H1 (cell line): ENCODE results near the gene ARSI. TPM values are rescaled to one million over a fixed set of nuclear protein-coding genes. Genes with fewer than 3 reads are reported as not detected.

ENCODE experiments used
- CTCF ChIA-PET: fragments of 300-600 bp; sonication (Branson Sonifier 250); formaldehyde crosslinking; loops from one replicate; lab custom pipeline; 2021; ENCODE audit not compliant: partially characterized antibody; lab: Charles Lee
- POLR2A ChIA-PET: fragments of 300-600 bp; sonication (Branson Sonifier 250); formaldehyde crosslinking; loops from one replicate; lab custom pipeline; 2021; ENCODE audit warnings: inconsistent platforms; ENCODE audit not compliant: partially characterized antibody; lab: Charles Lee
- DNase-seq, 2 experiments: peaks; one replicate each; pipeline versions ENCODE4 v3.0.0 to v3.0.0-alpha.2; 2010 to 2022; ENCODE audit warnings: low spot score in 2 of 2, low read depth in 1 of 2, mixed read lengths in 1 of 2
- FAIRE-seq: peaks from 2 replicates; lab custom pipeline; 2011; peaks lifted over from hg19 to GRCh38; lab: Jason Lieb, UNC
- H2AFZ ChIP-seq: 2 replicates; pipeline ENCODE4 v1.8.1; 2012; ENCODE audit warnings: low read length, inconsistent platforms
- H2AK5ac ChIP-seq: 2 replicates; pipeline ENCODE4 v1.6.1; 2013; ENCODE audit warnings: low read depth, low read length
- H2BK120ac ChIP-seq: replicated peaks from 2 replicates; pipeline ENCODE3; 2013; ENCODE audit warnings: low read depth, low read length, inconsistent platforms
- H2BK12ac ChIP-seq: 2 replicates; pipeline ENCODE4 v1.6.1; 2013; ENCODE audit warnings: low read depth, low read length
- H2BK15ac ChIP-seq: 2 replicates; pipeline ENCODE4 v1.6.1; 2013; ENCODE audit warnings: low read length
- H2BK20ac ChIP-seq: 2 replicates; pipeline ENCODE4 v1.6.1; 2013; ENCODE audit warnings: low read length
- H2BK5ac ChIP-seq: 2 replicates; pipeline ENCODE4 v1.6.1; 2013; ENCODE audit warnings: low read depth, low read length
- H3K14ac ChIP-seq: 2 replicates; pipeline ENCODE4 v1.6.1; 2013; ENCODE audit warnings: inconsistent platforms; ENCODE audit not compliant: insufficient read length
- H3K18ac ChIP-seq: 2 replicates; pipeline ENCODE4 v1.6.1; 2013; ENCODE audit warnings: low read length; ENCODE audit errors: extremely low read depth
- H3K23ac ChIP-seq: 2 replicates; pipeline ENCODE4 v1.6.1; 2013; ENCODE audit warnings: inconsistent platforms; ENCODE audit not compliant: insufficient read length
- H3K23me2 ChIP-seq: 2 replicates; pipeline ENCODE4 v1.6.1; 2013; ENCODE audit warnings: low read depth, low read length
- H3K27ac ChIP-seq: 2 replicates; pipeline ENCODE4 v1.6.1; 2011; ENCODE audit warnings: low read depth, low read length, inconsistent platforms
- H3K27me3 ChIP-seq, 4 experiments: replicated peaks in 1 of 4; 1 replicate in 1 of 4; 2 replicates in 3 of 4; pipeline versions ENCODE4 v1.6.1 to v1.8.1; 2011 to 2013; ENCODE audit warnings: low read length in 3 of 4, mild to moderate bottlenecking in 3 of 4, inconsistent platforms in 2 of 4, mixed read lengths in 2 of 4, moderate library complexity in 1 of 4; ENCODE audit not compliant: control insufficient read depth in 3 of 4, insufficient read depth in 3 of 4; ENCODE audit errors: extremely low read depth in 1 of 4
- H3K36me3 ChIP-seq, 4 experiments: 2 replicates each; pipeline versions ENCODE4 v1.6.1 to v1.8.1; 2011 to 2013; ENCODE audit warnings: mild to moderate bottlenecking in 4 of 4, low read length in 3 of 4, moderate library complexity in 2 of 4, control low read depth in 1 of 4, inconsistent platforms in 1 of 4; ENCODE audit not compliant: insufficient read depth in 4 of 4, control insufficient read depth in 2 of 4
- H3K4ac ChIP-seq: replicated peaks from 2 replicates; pipeline ENCODE3; 2013; ENCODE audit warnings: low read length, low read depth, mixed read lengths, inconsistent platforms; ENCODE audit not compliant: insufficient read length
- H3K4me1 ChIP-seq, 4 experiments: replicated peaks in 1 of 4; 1 replicate in 1 of 4; 2 replicates in 3 of 4; pipeline versions ENCODE4 v1.6.1 to v1.8.1; 2011 to 2013; ENCODE audit warnings: low read length in 3 of 4, inconsistent platforms in 2 of 4, mixed read lengths in 1 of 4; ENCODE audit not compliant: insufficient read depth in 4 of 4, control insufficient read depth in 3 of 4
- H3K4me2 ChIP-seq, 2 experiments: 2 replicates each; pipeline versions ENCODE4 v1.6.1 to v1.8.1; 2011 to 2013; ENCODE audit warnings: low read depth in 2 of 2, low read length in 2 of 2, control low read depth in 1 of 2, inconsistent platforms in 1 of 2, mild to moderate bottlenecking in 1 of 2; ENCODE audit not compliant: insufficient read depth in 1 of 2
- H3K4me3 ChIP-seq, 4 experiments: fragments of 200-600, 300-600 bp in 1 of 4; sonication (generic), shearing (Covaris generic), sonication (Bioruptor Twin) in 1 of 4; 2 replicates each; pipeline versions ENCODE4 v1.5.1 to v1.8.1; 2011 to 2016; ENCODE audit warnings: low read length in 4 of 4, low read depth in 3 of 4, control low read depth in 2 of 4, inconsistent platforms in 2 of 4, mild to moderate bottlenecking in 2 of 4, mixed read lengths in 1 of 4, moderate library complexity in 1 of 4; ENCODE audit not compliant: insufficient read depth in 2 of 4; ENCODE audit errors: extremely low read depth in 1 of 4
- H3K56ac ChIP-seq: replicated peaks from 2 replicates; pipeline ENCODE3; 2013; ENCODE audit warnings: low read depth, mild to moderate bottlenecking, mixed read lengths, low read length, inconsistent platforms; ENCODE audit not compliant: insufficient read length
- H3K79me1 ChIP-seq: 2 replicates; pipeline ENCODE4 v1.6.1; 2013; ENCODE audit warnings: low read depth, low read length, control low read depth
- H3K79me2 ChIP-seq, 2 experiments: 2 replicates each; pipeline versions ENCODE4 v1.6.1 to v1.8.1; 2012 to 2013; ENCODE audit warnings: low read length in 2 of 2, mild to moderate bottlenecking in 2 of 2, inconsistent platforms in 1 of 2; ENCODE audit not compliant: insufficient read depth in 2 of 2, control insufficient read depth in 1 of 2
- H3K9ac ChIP-seq, 4 experiments: replicated peaks in 1 of 4; 1 replicate in 1 of 4; 2 replicates in 3 of 4; pipeline versions ENCODE4 v1.6.1 to v1.8.1; 2011 to 2013; ENCODE audit warnings: low read depth in 3 of 4, low read length in 3 of 4, control low read depth in 2 of 4, mild to moderate bottlenecking in 2 of 4, moderate library complexity in 2 of 4, inconsistent platforms in 1 of 4; ENCODE audit errors: extremely low read depth in 1 of 4
- H3K9me3 ChIP-seq, 2 experiments: 2 replicates each; pipeline versions ENCODE4 v1.6.1 to v1.8.1; 2012 to 2013; ENCODE audit warnings: mild to moderate bottlenecking in 2 of 2, moderate library complexity in 2 of 2, control low read depth in 1 of 2, inconsistent platforms in 1 of 2, low read depth in 1 of 2, low read length in 1 of 2, mixed read lengths in 1 of 2; ENCODE audit not compliant: insufficient read depth in 2 of 2
- H4K20me1 ChIP-seq, 2 experiments: replicated peaks in 1 of 2; 2 replicates each; pipeline versions ENCODE3 to v1.8.1; 2011 to 2013; ENCODE audit warnings: inconsistent platforms in 2 of 2, low read length in 2 of 2, mild to moderate bottlenecking in 1 of 2; ENCODE audit not compliant: insufficient read depth in 2 of 2, control insufficient read depth in 1 of 2
- H4K5ac ChIP-seq: 2 replicates; pipeline ENCODE4 v1.6.1; 2013; ENCODE audit warnings: low read length, low read depth, mixed read lengths, inconsistent platforms; ENCODE audit not compliant: insufficient read length
- H4K8ac ChIP-seq: 2 replicates; pipeline ENCODE4 v1.8.0; 2013; ENCODE audit warnings: mild to moderate bottlenecking, moderate library complexity, low read length, inconsistent platforms; ENCODE audit not compliant: insufficient read depth; ENCODE audit errors: extremely low read depth
- H4K91ac ChIP-seq: replicated peaks from 2 replicates; pipeline ENCODE3; 2013; ENCODE audit warnings: low read length, mixed read lengths, inconsistent platforms; ENCODE audit not compliant: insufficient read length
- BRCA1 ChIP-seq: IDR thresholded peaks from 2 replicates; pipeline ENCODE4 v1.6.1; 2012; ENCODE audit warnings: low read depth, low read length, improper control_type of control experiment
- CREB1 ChIP-seq: IDR thresholded peaks from 2 replicates; pipeline ENCODE4 v1.6.1; 2012; ENCODE audit warnings: inconsistent platforms
- EGR1 ChIP-seq: IDR thresholded peaks from 2 replicates; pipeline ENCODE4 v1.6.1; 2011; ENCODE audit warnings: low read depth, low read length, borderline replicate concordance
- RBBP5 ChIP-seq: IDR thresholded peaks from 2 replicates; pipeline ENCODE4 v1.7.1; 2012; ENCODE audit warnings: low read depth, mild to moderate bottlenecking, inconsistent platforms, low read length, moderate library complexity, borderline replicate concordance
- RXRA ChIP-seq: IDR thresholded peaks from 2 replicates; pipeline ENCODE4 v1.6.1; 2011; ENCODE audit warnings: low read depth, mild to moderate bottlenecking, low read length, moderate library complexity; ENCODE audit not compliant: insufficient read depth
- SAP30 ChIP-seq: fragments of 300-600 bp; sonication (generic); IDR thresholded peaks from 2 replicates; pipeline ENCODE4 v1.7.1; 2012; ENCODE audit warnings: low read length, moderate library complexity, mild to moderate bottlenecking, inconsistent platforms; ENCODE audit not compliant: insufficient read depth, insufficient replicate concordance
- TAF1 ChIP-seq: IDR thresholded peaks from 2 replicates; pipeline ENCODE4 v1.6.1; 2011; ENCODE audit warnings: mild to moderate bottlenecking, low read depth, low read length
- WGBS, 2 experiments: shearing (Covaris generic) in 1 of 2; methylation state at CpG; one replicate each; pipeline versions ENCODE4 v1.1.6 to v1.1.7; 2013 to 2015; ENCODE audit warnings: low lambda C conversion rate in 2 of 2, mixed read lengths in 2 of 2, inconsistent platforms in 1 of 2, low coverage in 1 of 2, missing lambda C conversion rate in 1 of 2; ENCODE audit not compliant: insufficient replicate concordance in 2 of 2, insufficient coverage in 1 of 2, insufficient read length in 1 of 2; ENCODE audit errors: extremely low coverage in 1 of 2, missing lambda C conversion rate in 1 of 2; 5-methylcytosine and 5-hydroxymethylcytosine counted together
- polyA plus RNA-seq, 7 experiments: library from polyadenylated mRNA; depleted of rRNA in 3 of 7; stranded (reverse) in 5 of 7; unstranded in 2 of 7; fragments of >200 nt in 5 of 7; fragments of 200-250 nt in 2 of 7; gene quantifications; 1 replicate in 5 of 7; 2 replicates in 1 of 7; 4 replicates in 1 of 7; pipeline versions ENCODE4 v1.2.1 to v1.2.3, GENCODE V29; 2011 to 2013; ENCODE audit warnings: missing spikeins in 2 of 7, mixed read lengths in 2 of 7
- total RNA-seq: library from RNA; stranded (reverse); fragmentation: NEBNext Ultra II Directional; extraction: Animal tissue kit (Norgen Biotek cat#: 25700); gene quantifications from 2 replicates; pipeline ENCODE4 v1.2.1, GENCODE V29; 2021
- TF ChIP-seq, protein P1 (sequence below): IDR thresholded peaks from 2 replicates; pipeline ENCODE4 v1.6.1; 2012; ENCODE audit warnings: inconsistent platforms
- TF ChIP-seq, protein P2 (sequence below): IDR thresholded peaks from 2 replicates; pipeline ENCODE4 v1.6.1; 2012; ENCODE audit warnings: low read length, inconsistent platforms

Gene ARSI
- total and polyA plus RNA-seq, 2 of the 8 experiments (the other 6 are each of a cell fraction or from before 2014, with no cell fraction given), result 4.5 to 6.7 TPM

- H3K4me1 ChIP-seq, result peaks cover 9 to 21% (median 14%) of the 10 kb centered on the region in 4 experiments
- no peak overlapping the region for H2BK20ac ChIP-seq
- peaks cover 0 to 12% (median 7%) of the 10 kb centered on the region in 4 experiments; a peak in 5 of 7 replicates for H3K27me3 ChIP-seq
- H4K91ac ChIP-seq, result no peak overlapping the region
- no peaks in the 10 kb centered on the region for H4K20me1 ChIP-seq
- no peak overlapping the region for H4K8ac ChIP-seq
- no peaks in the 10 kb centered on the region for H3K36me3 ChIP-seq
- H2AFZ ChIP-seq, result no peak overlapping the region
- H2BK15ac ChIP-seq, result no peak overlapping the region
- H3K14ac ChIP-seq, result no peak overlapping the region
- H3K9me3 ChIP-seq, result no peaks in the 10 kb centered on the region
- DNase-seq, result no peak
- FAIRE-seq, result no peak
- H3K79me2 ChIP-seq, result no peaks in the 10 kb centered on the region
- peaks cover 10% of the 10 kb centered on the region for H3K23me2 ChIP-seq
- no peak overlapping the region for H2BK12ac ChIP-seq
- no peak overlapping the region for H3K4ac ChIP-seq
- no peaks in the 10 kb centered on the region; the same call in 1 of the 2 replicates for H3K79me1 ChIP-seq
- no peak overlapping the region for H2BK5ac ChIP-seq
- TF ChIP-seq RBBP5, result no peak
- TF ChIP-seq, protein P1, sequence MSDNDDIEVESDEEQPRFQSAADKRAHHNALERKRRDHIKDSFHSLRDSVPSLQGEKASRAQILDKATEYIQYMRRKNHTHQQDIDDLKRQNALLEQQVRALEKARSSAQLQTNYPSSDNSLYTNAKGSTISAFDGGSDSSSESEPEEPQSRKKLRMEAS, result no peak
- TF ChIP-seq, protein P2, sequence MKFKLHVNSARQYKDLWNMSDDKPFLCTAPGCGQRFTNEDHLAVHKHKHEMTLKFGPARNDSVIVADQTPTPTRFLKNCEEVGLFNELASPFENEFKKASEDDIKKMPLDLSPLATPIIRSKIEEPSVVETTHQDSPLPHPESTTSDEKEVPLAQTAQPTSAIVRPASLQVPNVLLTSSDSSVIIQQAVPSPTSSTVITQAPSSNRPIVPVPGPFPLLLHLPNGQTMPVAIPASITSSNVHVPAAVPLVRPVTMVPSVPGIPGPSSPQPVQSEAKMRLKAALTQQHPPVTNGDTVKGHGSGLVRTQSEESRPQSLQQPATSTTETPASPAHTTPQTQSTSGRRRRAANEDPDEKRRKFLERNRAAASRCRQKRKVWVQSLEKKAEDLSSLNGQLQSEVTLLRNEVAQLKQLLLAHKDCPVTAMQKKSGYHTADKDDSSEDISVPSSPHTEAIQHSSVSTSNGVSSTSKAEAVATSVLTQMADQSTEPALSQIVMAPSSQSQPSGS, result no peak
- TF ChIP-seq BRCA1, result no peak
- no peak for TF ChIP-seq EGR1
- no peak for TF ChIP-seq SAP30
- no peak for TF ChIP-seq RXRA
- no peak for TF ChIP-seq CREB1
- no peak for TF ChIP-seq TAF1
- CTCF ChIA-PET, result interaction anchor here (0.7 to 6.9 kb wide), 4 partner anchors 11 to 139 kb away, joined by 3 to 62 read pairs (median 3); no protein-coding TSS in a partner anchor
- no peak overlapping the region for H3K18ac ChIP-seq
- no peak overlapping the region; a peak in 1 of 4 replicates for H3K4me2 ChIP-seq
- H2BK120ac ChIP-seq, result no peak overlapping the region
- no peak overlapping the region for H3K4me3 ChIP-seq
- no peak overlapping the region for H4K5ac ChIP-seq
- 88% methylated on average over 6 of the region's 6 CpGs; no CpG with 5 or more reads in 1 of the 2 experiments for WGBS, 2 experiments
- POLR2A ChIA-PET, result interaction anchor here (0.8 to 1.2 kb wide), 2 partner anchors 29 to 50 kb away, joined by 3 read pairs; no protein-coding TSS in a partner anchor
- H3K56ac ChIP-seq, result no peak overlapping the region
- no peak overlapping the region for H3K27ac ChIP-seq
- H2AK5ac ChIP-seq, result no peak overlapping the region
- no peak overlapping the region for H3K9ac ChIP-seq
- no peak overlapping the region for H3K23ac ChIP-seq
These were observed 3.0 kb downstream of the ARSI start for GRCh38 chr5:150299571-150300327.
